Embryonic facial prominence (tissue), 1 donor: Measurements from ENCODE around the gene SH3PXD2B.
"Not testable (repeated sequence)": the region's sequence is repeated elsewhere in the genome, so short reads cannot be mapped to it uniquely, and the experiment has no call there.

Source experiments
- DNase-seq: peaks from one replicate; pipeline ENCODE4 v3.0.0-alpha.2; 2016; ENCODE audit errors: extremely low spot score

The SH3PXD2B gene

DNA sequence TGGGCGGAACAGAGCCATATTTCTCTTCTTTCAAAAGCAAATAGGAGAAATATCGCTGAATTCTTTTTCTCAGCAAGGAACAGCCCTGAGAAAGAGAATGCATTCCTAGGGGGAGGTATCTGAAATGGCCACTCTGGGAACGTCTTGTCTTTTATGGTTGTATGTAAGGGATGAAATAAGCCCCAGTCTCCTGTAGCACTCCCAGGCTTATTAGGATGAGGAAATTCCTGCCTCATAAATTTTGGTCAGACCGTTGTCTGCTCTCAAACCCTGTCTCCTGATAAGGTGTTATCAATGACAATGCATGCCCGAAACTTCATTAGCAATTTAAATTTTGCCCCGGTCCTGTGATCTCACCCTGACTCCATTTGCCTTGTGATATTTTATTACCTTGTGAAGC, 52.3 kb downstream of the SH3PXD2B start:
- not testable (repeated sequence) for DNase-seq

DNA sequence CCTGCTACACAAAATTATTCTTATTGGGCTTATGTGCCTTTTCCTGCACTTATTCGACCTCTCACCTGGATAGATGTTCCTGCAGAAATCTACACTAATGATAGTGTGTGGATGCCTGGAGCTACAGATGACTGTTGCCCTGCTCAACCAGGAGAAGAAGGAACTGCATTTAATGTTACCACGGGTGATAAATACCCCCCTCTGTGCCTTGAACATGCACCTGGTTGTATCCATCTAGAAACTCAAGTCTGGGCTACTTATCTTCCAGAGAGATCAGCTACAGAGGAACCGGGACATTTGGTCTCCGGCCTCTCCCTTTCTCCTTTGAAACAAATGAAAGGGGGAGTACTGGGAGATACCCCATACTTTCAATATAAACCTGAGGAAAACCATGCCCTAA, 54.5 kb downstream of the SH3PXD2B start:
- DNase-seq: no peak

DNA sequence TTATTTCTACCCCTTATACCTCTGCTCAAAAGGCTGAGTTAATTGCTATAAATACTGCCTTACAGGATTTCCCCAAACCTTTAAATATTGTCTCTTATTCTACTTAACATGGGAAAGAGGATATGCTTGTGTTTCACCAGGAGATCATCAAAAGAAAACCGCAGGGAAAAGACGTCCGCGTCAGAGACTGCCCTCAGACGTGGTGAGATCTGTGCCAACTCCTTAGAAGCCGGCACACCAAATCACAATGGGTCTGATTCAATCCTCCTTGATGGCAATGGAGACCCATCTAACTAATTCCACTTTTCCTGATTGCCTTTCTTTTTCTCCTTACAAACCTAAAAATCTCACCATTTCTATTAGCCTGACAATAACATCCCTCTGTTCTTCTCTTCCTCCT, 55.0 kb downstream of the SH3PXD2B start:
- DNase-seq: no peak

DNA sequence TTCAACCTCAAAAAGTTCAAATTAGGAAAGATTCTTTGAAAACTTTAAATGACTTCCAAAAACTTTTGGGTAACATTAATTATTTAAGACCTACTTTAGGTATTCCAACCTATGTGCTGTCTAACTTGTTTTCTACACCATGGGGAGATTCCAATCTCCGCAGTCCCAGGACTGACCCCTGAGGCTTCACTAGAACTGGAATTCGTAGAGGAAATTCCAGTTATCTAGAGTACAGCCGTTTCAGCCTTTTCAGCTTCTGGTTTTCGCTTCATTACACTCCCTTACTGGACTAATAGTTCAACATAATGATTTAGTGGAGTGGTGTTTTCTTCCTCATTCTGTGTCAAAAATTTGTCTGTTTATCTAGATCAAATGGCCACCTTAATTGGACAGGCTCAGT, 55.7 kb downstream of the SH3PXD2B start:
- not testable (repeated sequence) for DNase-seq

DNA sequence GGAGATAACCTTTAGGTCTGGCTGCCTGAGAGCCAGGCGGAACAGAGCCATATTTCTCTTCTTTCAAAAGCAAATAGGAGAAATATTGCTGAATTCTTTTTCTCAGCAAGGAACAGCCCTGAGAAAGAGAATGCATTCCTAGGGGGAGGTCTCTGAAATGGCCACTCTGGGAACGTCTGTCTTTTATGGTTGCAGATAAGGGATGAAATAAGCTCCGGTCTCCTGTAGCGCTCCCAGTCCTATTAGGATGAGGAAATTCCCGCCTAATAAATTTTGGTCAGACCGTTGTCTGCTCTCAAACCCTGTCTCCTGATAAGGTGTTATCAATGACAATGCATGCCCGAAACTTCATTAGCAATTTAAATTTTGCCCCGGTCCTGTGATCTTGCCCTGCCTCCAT, 57.3 kb downstream of the SH3PXD2B start:
- DNase-seq: not testable (repeated sequence)

DNA sequence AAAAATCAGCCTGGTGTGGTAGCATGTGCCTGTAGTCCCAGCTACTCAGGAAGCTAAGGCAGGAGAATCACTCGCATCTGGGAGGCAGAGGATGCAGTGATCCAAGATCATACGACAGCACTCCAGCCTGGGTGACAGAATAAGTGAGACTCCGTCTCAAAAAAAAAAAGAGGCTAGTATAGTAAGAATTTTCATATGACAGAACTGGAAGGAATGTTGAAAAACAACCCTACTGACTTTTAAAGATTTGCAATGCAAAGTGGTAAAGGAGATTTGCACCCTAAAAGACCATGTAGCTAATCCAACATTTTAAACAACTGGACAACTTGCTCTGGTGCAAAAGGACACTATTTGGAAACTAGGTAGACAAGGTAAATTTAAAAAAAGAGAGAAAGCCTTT, 58.1 kb downstream of the SH3PXD2B start:
- DNase-seq: no peak

DNA sequence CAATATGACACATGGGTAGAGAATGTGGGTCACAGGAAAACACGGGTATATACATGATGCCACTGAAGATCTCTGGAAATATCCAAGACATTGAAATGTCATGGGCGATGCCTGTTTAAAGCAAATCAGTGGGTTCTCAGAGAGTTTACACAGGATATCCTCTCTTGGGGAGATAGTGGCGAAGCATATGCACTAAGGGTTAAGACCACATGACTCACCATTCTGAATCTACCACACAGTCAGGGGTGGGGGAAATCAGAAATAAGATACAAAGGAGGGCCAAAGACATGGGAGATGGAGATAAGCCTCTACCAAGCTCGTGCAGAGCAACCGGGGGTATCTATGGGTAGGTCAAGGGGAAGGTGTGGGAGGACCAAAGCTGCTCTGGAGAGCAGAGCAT, 58.8 kb downstream of the SH3PXD2B start:
- DNase-seq: no peak

DNA sequence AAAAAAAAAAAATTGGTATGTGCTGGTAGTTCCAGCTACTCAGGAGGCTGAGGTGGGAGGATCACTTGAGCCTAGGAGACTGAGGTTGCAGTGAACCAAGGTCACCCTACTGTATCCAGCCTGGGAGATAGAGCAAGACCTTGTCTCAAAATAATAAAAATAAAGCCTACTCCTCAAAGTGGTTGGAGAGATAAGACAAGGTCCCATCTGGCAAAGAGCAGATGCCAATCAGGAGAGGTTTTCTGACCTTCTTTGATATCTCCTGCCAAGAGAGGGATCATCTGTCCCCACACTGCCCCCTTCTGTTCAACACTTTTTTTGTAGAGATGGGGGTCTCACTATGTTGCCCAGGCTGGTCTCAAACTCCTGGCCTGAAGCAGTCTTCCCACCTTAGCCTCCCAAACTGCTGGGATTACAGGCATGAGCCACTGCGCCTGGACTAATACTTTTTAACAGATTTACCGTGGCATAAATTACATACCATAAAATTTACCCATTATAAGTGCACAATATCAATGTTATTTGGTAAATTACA, 64.7 kb downstream of the SH3PXD2B start:
- no peak for DNase-seq

DNA sequence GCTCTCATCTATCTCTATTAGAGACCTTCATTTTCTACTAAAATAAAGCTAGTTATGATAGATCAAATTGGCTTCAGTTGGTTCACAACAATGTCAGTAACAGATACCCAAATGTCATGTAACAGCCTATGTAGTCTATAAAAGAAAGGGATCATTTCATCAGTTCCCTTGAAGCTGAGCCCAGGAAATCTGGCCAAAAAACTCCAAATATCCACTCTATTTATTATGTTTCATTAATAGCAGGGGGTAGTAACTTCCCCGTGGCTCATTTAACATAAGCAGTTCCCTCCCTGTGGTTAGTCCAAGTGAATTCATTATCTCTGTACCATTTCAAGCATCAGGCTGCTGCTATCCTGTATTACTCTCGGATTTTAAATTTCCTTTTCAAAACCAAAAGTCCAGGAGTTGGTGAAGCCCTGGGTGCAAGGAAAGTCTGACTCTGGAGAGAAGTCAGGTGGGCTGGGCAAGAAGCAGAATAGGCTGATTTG, 66.0 kb downstream of the SH3PXD2B start:
- DNase-seq: no peak

DNA sequence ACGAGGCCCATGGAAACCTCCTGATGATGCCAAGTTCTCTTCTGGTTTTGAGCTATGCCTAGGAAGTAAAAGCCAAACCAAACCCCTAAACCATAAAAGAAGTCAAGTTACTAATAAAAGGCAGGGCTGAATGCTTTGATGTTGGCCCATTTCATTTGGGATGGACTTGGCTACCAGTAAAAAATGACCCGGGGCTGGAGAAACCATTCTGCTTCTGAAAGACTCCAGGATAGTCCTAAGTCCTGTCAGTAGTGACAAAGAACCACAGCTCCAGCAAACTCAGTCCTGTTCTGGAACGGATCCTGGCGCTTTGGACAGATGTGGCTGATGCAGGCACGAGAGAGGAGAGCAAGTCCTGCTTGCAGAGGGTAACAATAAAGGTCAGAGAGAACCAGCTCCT, 68.6 kb downstream of the SH3PXD2B start:
- no peak for DNase-seq

DNA sequence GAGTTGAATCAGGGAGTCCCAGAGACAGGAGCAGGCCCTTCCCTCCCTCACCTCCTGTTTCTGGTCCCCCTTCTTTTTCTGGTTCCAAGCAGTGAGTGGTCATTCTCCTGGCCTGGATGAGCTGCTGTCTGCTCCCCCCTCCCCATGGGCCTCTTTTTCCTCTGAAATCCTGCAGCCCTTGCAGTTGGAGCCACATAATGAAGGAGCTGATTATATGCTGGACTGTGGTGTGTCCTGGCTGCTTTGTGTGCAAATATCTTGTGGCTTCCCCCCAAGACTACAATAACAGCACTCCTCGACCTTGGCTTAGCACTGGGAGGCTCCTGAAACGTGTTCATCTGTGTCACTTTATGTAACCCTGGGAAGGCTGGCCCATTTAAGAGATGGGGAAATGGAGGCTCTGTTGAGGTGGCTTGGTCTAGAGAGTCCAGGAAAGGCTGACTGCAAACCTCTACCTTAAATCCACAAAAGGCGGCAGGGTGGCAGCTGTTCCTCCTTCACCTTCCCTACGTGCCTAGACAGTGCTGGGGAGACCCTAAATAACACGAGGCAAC, 69.2 kb downstream of the SH3PXD2B start:
- DNase-seq: no peak

DNA sequence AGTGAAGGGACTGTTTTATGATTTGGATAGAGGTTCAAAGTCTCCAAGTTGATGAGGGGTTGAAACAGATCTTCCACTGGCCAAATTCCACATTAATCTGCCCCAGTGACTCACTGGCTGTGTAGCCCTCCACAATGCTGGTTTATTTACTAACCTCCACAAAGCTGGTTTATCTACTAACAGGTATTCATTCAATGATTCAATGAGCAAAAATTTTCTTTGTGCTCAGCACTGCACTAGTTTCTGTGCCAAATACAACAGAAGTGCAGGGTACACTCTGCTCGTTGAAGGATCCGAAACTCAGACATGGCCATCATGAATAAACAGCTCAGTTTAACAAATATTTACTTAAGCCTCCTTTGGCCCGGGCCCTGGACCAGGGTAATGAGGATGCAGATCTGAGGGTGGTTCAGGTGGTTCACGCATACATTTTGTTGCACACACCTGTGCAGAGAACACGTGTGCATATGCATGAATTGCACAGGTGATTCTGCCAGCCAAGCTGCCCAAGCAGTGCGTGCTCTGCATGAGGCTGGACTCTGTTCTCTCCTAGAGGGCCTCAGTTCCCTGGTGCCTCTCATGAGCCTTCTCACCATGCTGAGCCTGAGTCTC, 71.0 kb downstream of the SH3PXD2B start:
- no peak for DNase-seq

DNA sequence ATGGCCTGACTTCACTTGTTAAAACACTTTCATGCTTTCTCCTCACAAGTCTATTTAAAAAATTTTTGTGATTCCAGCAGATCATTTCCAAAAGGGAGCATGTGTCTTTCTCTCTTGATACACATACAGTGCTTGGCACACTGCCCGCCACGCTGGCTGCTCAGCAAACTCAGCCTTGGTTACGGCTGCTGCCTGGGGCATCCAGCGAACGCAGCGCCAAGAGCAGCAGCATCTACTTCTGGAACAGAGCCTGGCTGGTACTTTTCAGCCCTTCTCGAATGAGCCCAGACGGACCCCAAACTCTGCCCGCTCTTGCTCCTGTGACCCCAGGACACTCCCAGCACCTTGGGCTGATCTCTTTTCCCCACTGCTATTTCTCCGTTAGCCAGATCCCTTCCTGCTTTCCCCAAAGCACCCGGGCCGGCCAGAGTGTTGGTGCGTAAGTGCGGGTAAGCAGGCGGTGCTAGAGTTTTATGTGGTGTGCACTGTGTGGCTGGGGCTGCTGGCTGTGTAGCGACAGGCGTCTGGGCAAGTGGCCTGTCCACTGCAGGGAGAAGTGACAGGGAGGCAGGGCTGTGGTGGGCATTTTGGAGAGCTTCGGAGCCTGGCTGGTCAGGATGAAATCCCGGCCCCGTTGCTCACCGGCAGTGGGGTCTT, 73.2 kb downstream of the SH3PXD2B start:
- DNase-seq: peak; percentile 62

DNA sequence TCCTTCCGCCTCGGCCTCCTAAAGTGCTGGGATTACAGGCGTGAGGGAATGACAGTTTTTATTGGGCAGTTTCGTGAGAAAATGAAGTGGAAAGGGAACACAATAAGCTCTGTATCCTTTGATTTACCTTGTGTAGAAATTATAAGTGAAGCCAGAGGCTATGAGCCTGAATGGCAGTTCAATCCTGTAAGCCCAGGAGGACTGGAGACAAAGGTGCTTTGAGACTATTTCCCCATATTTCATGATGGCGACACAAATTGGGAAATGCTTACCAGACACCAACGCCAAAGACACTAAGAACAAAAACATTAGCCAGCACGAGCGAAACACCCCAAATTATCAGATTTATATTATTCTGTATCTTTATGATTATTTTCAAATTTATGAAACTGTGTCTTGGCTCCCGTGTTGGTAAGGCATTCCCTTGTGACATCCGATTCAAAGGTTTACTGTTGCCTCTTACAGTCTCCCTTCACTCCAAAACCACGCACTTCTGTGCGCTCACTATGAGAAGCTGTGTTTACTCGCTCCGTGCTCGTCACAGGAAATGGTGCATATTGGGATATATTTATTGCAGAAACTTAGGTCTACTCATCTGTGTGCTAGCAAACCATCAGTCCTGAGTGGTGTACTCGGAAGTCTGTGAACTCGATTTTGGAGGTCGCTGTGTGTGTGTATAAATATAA, 73.9 kb downstream of the SH3PXD2B start:
- DNase-seq: peak; percentile 68

DNA sequence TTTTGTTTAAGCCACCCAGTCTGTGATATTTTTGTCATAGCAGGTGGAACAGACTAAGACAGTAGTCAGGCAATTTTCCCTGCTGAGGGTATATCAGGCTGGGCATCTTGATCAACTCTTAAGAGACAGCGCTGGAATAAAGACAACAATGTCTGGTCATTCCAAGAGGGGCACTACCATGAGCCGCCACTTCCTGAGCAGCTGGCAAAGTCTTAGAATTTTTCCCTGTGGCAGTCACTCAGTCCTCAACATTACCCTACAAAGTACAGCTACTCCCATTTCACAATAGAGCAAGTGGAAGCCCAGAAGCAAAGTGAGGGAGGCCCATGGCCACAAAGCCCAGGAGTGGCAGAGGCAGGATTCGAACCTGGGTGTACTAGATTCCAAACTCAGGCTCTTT, 74.8 kb downstream of the SH3PXD2B start:
- DNase-seq: no peak

DNA sequence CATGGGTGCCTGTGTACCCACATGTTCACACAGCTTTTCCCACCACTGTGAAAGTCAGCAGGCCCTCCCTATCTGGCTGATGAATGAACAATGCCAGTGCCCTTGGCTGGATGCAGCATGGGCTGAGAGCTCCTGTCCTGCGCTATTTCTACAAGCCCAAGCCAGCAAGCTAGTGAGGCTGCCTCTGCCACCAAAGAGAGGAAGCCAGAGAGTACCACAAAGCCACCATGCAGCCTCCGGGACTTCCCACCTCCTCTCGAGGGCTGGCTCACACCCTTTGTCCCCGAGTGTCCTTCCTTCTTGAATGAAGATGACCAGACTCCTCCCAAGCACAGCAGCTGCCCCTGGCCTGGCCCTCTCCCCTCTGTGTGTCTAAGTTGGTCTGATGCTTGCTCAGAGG, 76.5 kb downstream of the SH3PXD2B start:
- no peak for DNase-seq

DNA sequence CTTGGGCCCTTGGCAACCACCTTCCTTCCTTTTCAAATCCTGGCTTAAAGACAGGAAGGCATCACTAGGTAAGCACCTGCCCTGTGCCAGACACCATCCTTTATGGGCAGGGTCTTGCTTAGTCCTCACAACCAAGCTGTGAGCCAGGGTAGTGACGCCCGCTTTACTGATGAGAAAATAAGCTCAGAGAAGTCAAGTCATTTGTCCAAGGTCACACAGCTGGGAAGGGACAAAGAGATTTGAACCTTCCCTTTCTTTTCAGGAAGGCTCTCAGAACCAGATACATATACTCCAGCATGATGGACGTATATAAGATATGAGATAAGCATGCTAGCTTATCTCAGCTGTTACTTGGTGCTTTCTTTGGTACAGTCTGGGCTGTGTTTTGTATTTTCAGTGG, 76.9 kb downstream of the SH3PXD2B start:
- no peak for DNase-seq

DNA sequence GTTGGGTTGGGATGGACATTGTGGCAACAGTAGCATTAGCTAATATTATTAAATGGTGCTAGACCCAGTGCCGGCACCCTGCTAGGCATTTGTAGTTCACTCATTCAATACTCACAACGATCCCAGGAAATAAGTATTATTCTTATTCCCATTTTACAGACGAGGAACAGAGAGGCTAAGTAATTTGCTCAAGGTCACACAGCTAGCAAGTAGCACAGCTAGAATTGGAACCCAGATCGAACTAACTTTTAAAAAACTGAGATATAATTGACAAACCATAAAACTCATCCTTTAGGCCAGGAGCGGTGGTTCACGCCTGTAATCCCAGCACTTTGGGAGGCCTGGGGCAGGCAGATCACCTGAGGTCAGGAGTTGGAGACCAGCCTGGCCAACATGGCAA, 79.5 kb downstream of the SH3PXD2B start:
- no peak for DNase-seq

DNA sequence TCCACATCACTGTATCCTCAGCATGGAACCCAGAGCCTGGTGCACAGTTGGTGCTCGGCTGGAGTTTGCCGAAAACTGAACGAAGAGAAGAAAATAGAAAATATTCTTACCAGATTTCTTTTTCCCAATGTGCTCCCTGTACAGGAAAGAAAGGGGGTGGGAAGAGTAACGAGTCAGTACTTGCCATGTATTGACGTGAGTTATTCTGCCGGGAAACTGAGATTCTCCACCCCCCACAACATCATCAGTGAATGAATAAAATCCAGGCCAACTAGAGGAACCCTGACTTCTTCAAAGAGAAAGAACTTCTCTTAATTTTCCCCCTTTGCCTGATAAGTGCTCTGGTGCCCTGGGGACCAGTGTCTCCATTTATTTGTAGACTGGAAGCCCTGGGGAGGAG, 80.6 kb downstream of the SH3PXD2B start:
- DNase-seq: no peak

DNA sequence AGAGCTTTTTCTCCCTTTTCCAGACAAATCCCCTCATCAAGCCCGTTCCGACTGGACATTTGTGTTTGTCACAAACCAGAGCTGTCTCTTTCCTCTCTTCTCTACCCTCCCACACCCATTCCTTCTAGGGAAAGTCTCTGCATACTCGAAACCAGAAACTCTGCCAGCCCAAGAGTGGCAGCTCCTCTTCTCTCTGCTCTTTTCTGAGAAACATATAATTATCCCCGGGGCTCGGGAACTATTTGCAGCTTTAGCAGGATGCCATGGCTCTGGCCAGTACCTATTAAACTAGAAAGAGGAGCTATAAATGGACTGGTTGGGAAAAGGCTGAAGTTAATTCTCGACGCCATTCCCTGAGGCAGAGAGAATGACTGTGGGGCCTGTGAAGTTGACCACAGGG, 82.6 kb downstream of the SH3PXD2B start:
- DNase-seq: no peak

DNA sequence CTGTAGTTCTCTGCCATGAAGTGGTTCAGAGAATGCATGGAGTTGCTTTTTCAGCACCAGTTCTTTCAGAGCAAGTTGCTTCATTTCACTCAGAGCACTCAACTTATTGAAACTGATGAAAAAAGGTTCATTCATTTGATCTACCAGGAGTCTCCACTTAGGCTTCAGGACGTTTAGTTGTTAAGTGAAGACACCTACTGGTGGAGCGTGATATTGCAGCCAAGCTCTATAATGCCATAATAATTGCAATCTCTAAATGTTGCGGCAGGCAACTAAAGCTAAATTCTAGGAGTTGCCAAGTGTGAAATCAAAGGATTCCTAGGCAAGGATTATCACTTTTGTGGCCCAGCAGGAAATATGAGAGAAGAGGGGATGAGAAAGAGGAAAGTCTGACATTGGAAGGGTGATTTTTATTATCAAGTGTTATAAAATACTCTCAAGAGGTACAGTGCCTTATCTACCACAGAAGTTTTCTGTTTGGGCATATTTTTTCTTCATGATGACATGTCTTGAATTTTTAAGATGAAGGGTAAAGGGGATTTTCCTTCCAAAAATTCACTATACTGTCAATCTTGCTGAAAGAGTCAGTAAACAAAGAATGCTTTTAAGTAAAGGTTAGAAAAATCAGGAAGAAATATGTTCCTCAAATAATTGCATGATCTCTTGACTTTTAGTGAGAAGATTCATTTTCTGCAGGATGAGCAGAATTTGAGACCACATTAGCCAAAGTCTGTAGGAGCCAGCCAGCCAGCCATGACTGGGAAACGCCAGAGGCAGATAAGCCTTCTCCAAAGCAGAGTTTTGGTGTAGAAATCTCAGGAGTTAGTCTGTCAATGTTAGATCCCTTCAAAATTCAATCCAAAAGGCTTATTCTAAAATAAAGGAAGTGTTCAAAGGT, 83.4 kb downstream of the SH3PXD2B start:
- DNase-seq: no peak

DNA sequence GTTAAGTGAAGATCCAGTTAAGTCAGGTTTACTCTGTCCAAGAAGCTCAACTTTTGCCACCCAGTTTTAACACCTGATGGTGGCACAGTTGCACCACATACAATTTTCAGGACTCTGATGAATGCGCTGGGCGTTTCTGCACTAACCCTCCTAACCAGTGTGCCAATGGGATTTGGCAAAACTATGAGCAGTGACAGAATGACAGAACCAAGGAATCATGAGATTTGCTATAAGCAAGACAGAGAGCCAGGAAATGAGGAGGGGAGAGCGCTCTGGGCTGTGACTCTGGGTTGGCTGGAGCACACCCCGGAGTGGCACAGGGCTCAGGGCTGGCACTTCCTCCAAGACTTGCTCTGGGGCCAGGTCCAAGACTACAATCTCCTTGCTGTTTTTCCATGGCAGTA, 84.1 kb downstream of the SH3PXD2B start:
- DNase-seq: no peak
